HG03558 (cell line): Measurements from ENCODE around the gene PCDHA7.
"Not testable (repeated sequence)": the region's sequence is repeated elsewhere in the genome, so short reads cannot be mapped to it uniquely, and the experiment has no call there.

Experiments used
- ATAC-seq: cut with Tn5 transposase; IDR thresholded peaks from one replicate; pipeline ENCODE4 v1.9.1; 2021; ENCODE audit warnings: moderate number of reproducible peaks; ENCODE audit not compliant: unreplicated experiment; ENCODE audit errors: extremely low read depth

PCDHA7 gene

DNA sequence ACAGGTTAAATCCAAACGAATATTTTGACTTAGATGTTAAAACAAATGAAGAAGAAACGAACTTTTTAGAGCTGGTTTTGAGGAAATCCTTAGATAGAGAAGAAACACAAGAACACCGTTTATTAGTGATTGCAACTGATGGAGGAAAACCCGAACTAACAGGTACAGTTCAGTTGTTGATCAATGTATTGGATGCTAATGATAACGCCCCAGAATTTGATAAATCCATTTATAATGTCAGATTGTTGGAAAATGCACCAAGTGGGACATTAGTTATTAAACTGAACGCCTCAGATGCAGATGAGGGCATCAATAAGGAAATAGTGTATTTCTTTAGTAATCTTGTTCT, 11.8 kb upstream of the PCDHA7 start:
- ATAC-seq: no peak

- ATAC-seq: not testable (repeated sequence)
Observed at GRCh38 chr5:140822969-140823368, 11.1 kb upstream of the PCDHA7 start.

DNA sequence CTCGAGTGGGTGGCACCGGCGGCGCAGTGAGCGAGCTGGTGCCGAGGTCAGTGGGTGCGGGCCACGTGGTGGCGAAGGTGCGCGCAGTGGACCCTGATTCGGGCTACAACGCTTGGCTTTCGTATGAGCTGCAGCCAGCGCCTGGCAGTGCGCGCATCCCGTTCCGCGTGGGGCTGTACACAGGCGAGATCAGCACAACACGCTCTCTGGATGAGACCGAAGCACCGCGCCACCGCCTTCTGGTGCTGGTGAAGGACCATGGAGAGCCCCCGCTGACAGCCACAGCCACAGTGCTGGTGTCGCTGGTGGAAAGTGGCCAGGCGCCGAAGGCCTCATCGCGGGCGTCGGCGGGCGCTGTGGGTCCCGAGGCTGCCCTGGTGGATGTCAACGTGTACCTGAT, 10.6 kb upstream of the PCDHA7 start:
- ATAC-seq: no peak

- ATAC-seq: no peak
Observed at GRCh38 chr5:140827704-140828361, 6.2 kb upstream of the PCDHA7 start, which contains the start of gene PCDHA6. TSS of gene PCDHA6 (plus strand) at chr5:140827960. CDS start at chr5:140828092, 132 bp downstream.

- no peak for ATAC-seq
Observed at GRCh38 chr5:140828362-140828737, 5.7 kb upstream of the PCDHA7 start.

DNA sequence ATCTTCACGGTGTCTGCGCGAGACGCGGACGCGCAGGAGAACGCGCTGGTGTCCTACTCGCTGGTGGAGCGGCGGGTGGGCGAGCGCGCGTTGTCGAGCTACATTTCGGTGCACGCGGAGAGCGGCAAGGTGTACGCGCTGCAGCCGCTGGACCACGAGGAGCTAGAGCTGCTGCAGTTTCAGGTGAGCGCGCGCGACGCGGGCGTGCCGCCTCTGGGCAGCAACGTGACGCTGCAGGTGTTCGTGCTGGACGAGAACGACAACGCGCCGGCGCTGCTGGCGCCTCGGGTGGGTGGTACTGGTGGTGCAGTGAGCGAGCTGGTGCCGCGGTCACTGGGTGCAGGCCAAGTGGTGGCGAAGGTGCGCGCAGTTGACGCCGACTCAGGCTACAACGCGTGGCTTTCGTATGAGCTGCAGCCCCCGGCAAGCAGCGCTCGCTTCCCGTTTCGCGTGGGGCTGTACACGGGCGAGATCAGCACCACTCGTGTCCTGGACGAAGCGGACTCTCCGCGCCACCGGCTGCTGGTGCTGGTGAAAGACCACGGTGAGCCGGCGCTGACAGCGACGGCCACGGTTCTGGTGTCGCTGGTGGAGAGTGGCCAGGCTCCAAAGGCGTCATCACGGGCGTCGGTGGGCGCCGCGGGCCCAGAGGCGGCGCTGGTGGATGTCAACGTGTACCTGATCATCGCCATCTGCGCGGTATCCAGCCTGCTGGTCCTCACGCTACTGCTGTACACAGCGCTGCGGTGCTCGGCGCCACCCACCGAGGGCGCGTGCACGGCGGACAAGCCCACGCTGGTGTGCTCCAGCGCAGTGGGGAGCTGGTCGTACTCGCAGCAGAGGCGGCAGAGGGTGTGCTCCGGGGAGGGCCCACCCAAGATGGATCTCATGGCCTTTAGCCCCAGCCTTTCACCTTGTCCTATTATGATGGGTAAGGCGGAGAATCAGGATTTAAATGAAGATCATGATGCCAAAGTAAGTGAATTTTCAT, 4.3 kb upstream of the PCDHA7 start:
- not testable (repeated sequence) for ATAC-seq

- not testable (repeated sequence) for ATAC-seq
Observed at GRCh38 chr5:140834439-140835008, 455 bp downstream of the PCDHA7 start.

GRCh38 chr5:140835622-140836510, 1.8 kb downstream of the PCDHA7 start:
- ATAC-seq: no peak

DNA sequence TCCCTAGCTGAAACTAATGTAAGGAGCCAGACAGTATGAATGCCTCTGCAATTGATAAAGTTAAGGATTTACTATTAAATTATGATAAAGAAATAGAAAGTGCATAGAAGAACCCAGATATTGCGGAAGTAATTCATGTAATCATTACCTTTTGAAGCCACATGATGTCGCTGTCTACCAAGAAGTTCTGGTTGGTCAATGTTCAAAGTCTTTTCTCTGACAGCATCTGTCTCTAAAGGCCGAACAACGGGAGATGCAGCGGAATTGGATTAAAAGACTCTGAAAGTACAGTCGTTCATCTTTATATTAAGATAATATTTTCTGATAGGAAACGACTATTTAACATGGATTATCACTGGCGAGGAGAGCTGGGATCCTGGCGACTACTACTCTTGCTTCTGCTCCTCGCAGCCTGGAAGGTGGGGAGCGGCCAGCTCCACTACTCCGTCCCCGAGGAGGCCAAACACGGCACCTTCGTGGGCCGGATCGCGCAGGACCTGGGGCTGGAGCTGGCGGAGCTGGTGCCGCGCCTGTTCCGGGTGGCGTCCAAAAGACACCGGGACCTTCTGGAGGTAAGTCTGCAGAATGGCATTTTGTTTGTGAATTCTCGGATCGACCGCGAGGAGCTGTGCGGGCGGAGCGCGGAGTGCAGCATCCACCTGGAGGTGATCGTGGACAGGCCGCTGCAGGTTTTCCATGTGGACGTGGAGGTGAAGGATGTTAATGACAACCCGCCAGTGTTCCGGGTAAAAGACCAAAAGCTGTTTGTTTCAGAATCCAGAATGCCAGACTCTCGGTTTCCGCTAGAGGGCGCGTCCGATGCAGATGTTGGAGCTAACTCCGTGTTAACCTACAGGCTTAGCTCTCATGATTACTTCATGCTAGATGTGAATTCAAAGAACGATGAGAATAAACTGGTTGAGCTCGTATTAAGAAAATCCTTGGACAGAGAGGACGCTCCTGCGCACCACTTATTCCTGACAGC, 7.2 kb downstream of the PCDHA7 start, which contains the start of gene PCDHA8:
PCDHA8 (plus strand) TSS at position 210 of the 985 bp plus-strand sequence; CDS start at position 345, 135 bp downstream.
- ATAC-seq: no peak

DNA sequence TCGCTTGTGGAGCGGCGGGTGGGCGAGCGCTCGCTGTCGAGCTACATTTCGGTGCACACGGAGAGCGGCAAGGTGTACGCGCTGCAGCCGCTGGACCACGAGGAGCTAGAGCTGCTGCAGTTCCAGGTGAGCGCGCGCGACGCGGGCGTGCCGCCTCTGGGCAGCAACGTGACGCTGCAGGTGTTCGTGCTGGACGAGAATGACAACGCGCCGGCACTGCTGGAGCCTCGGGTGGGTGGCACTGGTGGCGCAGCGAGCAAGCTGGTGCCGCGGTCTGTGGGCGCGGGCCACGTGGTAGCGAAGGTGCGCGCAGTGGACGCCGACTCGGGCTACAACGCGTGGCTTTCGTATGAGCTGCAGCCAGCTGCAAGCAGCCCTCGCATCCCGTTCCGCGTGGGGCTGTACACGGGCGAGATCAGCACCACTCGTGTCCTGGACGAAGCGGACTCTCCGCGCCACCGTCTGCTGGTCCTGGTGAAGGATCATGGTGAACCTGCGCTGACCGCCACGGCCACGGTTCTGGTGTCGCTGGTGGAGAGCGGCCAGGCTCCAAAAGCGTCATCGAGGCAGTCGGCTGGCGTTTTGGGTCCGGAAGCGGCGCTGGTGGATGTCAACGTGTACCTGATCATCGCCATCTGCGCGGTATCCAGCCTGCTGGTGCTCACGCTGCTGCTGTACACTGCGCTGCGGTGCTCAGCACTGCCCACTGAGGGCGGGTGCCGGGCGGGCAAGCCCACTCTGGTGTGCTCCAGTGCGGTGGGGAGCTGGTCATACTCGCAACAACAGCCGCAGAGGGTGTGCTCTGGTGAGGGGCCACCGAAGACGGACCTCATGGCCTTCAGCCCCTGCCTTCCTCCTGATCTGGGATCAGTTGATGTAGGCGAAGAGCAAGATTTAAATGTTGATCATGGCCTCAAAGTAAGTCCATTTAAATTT, 9.0 kb downstream of the PCDHA7 start:
- no peak for ATAC-seq

DNA sequence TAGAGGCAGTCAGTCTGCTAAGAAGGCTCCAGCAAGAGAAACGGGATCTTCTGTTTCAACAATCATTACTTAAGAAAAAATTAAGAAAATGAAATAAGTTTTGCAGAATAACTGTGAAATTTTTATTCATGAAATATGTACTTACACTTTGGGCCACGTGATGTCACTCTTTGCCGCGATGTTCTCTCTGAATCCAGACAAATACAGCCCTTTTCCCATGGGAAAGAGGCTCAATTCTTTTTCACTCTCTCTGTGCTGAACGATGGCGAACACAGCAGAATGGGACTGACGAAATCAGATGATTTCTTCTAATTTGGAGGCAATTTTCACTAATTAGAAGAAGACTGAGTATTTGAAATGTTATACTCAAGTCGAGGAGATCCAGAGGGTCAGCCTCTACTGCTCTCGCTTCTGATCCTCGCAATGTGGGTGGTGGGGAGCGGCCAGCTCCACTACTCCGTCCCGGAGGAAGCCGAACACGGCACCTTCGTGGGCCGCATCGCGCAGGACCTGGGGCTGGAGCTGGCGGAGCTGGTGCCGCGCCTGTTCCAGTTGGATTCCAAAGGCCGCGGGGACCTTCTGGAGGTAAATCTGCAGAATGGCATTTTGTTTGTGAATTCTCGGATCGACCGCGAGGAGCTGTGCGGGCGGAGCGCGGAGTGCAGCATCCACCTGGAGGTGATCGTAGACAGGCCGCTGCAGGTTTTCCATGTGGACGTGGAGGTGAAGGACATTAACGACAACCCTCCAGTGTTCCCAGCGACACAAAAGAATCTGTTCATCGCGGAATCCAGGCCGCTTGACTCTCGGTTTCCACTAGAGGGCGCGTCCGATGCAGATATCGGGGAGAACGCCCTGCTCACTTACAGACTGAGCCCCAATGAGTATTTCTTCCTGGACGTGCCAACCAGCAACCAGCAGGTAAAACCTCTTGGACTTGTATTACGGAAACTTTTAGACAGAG, 14.4 kb downstream of the PCDHA7 start, which contains the start of gene PCDHA9:
PCDHA9 (plus strand) TSS at position 244 of the 964 bp plus-strand sequence; CDS start at position 358, 114 bp downstream.
- not testable (repeated sequence) for ATAC-seq

GRCh38 chr5:140849831-140850634, 16.0 kb downstream of the PCDHA7 start:
- ATAC-seq: not testable (repeated sequence)

DNA sequence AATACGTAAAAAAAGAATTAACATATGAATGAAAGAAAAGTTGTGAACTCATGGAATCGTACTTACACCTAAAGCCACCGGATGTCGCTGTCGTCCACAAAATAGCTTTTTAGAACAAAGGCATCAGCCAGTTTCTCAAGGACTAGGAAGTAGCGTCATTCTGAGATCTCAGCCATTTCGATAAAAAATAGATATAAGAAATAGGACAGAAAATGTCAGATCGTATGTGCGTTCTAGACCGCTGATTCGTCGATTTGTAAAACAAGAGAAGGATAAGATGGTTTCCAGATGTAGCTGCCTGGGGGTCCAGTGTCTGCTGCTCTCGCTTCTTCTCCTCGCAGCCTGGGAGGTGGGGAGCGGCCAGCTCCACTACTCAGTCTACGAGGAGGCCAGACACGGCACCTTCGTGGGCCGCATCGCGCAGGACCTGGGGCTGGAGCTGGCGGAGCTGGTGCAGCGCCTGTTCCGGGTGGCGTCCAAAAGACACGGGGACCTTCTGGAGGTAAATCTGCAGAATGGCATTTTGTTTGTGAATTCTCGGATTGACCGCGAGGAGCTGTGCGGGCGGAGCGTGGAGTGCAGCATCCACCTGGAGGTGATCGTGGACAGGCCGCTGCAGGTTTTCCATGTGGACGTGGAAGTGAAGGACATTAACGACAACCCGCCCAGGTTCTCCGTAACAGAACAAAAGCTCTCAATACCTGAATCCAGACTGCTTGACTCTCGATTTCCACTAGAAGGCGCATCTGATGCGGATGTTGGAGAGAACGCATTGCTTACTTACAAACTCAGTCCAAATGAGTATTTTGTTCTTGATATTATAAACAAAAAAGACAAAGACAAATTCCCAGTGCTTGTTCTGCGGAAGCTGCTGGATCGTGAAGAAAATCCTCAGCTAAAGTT, 22.0 kb downstream of the PCDHA7 start, which contains the start of gene PCDHA10:
PCDHA10 (plus strand) TSS at position 126 of the 903 bp plus-strand sequence; CDS start at position 278, 152 bp downstream.
- ATAC-seq: no peak

- ATAC-seq: no peak
Observed at GRCh38 chr5:140857177-140857986, 23.3 kb downstream of the PCDHA7 start.
